ENCODE measurements around the gene SIRT2.
"Not testable (repeated sequence)": the region's sequence is repeated elsewhere in the genome, so short reads cannot be mapped to it uniquely, and the experiment has no call there.

DNA sequence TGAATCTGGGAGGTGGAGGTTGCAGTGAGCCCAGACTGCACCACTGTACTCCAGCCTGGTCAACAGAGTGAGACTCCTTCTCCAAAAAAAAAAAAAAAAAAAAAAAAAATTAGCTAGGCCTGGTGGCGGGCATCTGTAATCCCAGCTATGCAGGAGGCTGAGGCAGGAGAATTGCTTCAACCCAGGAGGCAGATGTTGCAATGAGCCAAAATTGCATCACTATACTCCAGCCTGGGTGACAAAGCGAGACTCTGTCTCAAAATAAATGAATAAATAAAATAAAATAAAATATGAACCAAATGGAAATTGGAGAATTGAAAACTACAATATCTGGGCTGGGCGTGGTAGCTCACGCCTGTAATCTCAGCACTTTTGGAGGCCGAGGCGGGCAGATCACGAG lies 70.2 kb downstream of the SIRT2 start:
- TF ChIP-seq, protein P1, sequence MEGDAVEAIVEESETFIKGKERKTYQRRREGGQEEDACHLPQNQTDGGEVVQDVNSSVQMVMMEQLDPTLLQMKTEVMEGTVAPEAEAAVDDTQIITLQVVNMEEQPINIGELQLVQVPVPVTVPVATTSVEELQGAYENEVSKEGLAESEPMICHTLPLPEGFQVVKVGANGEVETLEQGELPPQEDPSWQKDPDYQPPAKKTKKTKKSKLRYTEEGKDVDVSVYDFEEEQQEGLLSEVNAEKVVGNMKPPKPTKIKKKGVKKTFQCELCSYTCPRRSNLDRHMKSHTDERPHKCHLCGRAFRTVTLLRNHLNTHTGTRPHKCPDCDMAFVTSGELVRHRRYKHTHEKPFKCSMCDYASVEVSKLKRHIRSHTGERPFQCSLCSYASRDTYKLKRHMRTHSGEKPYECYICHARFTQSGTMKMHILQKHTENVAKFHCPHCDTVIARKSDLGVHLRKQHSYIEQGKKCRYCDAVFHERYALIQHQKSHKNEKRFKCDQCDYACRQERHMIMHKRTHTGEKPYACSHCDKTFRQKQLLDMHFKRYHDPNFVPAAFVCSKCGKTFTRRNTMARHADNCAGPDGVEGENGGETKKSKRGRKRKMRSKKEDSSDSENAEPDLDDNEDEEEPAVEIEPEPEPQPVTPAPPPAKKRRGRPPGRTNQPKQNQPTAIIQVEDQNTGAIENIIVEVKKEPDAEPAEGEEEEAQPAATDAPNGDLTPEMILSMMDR (IDR thresholded peaks at IDR 0.05): not testable (repeated sequence)
- not testable (repeated sequence) for TF ChIP-seq EP300, POLR2A (IDR thresholded peaks at IDR 0.05)
